GM03348 (cell line): Measurements from ENCODE around the gene LMNTD2.

Experiments
- DNase-seq: peaks from one replicate; pipeline ENCODE4 v3.0.0; 2012; ENCODE audit warnings: low spot score

The LMNTD2 gene

DNA sequence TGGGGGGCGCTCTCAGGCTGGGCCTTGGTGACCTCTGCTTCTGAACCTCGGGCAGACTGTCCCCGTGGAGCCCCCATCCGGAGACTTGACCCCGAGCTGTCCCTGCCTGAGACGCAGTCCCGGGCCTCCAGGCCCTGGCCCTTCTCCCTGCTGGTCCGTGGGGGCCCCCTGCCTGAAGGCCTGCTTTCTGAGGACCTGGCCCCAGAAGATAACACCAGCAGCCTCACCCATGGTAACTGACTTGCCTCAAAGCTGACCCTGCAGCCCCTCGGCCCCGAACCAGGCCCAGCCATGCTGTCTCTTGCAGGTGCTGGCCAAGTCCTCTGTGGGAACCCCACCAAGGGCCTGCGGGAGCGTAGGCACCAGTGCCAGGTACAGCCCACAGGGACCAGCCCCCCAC, 8.9 kb downstream of the LMNTD2 start:
- no peak for DNase-seq

DNA sequence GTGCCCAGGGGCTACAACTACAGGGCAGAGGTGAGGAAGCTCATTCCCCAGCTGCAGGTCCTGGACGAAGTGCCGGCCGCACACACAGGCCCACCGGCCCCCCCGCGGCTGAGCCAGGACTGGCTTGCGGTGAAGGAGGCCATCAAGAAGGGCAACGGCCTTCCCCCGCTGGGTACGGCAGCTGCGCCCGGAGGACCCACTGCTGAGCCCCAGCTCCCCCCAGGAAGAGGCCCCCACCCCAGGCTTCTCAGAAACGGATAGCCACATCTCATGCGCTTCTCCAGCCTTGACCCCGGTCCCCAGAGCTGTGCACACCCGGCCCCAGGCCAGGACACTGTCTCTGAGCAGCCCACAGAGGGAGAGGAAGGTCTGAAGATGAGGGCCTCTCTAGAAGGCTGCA, 9.4 kb downstream of the LMNTD2 start:
- DNase-seq: no peak

DNA sequence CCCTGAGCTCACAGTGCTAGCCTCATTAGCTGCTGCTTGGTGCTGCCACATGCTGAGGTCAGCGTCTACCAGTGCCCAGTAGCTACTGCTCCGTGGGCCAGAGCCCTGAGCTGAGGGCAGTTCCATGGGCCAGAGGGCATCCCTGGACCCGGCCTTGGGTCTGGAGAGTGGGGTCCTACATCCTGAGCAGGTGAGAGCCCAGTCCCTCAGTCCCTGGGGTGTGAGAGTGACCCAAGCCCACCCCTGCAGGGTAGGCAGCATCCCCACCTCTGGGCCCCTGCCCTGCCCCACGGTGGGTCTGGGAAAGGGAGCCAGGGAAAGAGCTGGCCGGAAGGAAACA, 9.8 kb downstream of the LMNTD2 start:
- DNase-seq: no peak

DNA sequence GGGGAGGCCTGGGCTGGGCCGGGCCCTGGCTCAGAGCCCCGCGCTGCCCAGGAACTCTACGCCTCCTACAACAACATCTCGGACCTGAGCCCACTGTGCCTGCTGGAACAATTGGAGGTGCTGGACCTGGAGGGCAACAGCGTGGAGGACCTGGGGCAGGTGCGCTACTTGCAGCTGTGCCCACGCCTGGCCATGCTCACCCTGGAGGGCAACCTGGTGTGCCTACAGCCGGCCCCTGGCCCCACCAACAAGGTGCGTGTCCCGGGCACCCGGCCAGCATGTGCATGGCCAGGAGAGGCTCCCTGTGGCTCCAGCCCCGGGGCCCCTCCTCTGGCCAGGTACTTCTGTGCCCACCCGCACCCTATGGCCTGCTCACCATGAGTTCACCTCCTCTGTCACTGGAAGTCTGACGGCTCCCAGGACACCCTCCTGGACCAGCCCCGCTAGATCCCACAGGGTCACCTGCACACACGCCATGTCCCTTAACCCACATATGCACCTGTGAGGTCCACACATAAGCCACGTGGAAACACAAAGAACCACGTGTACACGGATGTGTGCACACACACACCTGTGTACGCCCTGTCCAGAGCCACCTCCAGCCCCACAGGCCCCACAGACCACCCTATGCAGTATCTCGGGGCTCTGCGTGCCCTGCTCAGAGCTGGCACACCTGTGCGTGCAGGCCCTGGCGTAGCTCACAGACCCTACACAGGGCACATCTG, 10.4 kb downstream of the LMNTD2 start:
- no peak for DNase-seq

DNA sequence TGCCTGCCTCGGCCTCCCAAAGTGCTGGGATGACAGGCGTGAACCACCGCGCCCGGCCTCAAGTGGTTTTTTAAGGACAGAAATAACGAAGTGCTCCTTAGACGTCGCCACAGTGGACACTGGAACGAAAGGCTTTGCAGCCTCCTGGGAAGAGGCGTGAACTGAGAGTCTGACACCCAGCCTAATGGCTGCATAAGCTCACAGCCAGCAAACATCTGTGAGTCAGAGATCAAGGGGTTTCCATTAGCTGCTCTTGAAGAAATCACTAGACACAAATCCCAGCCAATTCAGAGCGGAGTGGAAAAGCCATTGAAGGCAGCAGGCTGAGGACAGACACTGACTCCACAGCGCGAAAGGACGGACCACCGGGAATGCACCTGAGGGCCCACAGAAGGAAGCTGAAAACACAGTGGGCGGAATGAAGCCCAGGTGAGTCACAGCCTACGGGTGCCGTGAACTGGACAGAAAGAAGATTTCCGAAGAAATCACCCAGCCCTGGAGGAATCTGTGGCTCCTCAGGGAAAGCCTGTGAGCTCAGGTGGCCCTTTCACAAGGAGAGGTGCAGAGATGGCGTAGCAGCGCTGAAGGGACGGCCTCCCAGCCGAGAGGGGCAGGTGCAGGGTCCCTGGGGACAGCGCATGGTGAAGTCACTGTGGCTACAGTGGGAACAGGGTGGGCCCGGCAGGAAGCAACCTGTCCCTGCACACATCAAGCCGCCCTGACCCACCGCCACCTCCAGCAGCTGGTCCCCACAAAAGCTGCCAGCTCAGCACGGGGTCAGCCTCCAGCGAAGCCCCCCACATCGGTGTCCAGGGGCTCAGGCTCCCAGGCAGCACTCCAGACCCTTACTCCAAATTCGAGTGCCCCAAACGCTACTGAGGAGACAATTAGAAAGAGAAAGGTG, 11.6 kb downstream of the LMNTD2 start:
- DNase-seq: no peak

DNA sequence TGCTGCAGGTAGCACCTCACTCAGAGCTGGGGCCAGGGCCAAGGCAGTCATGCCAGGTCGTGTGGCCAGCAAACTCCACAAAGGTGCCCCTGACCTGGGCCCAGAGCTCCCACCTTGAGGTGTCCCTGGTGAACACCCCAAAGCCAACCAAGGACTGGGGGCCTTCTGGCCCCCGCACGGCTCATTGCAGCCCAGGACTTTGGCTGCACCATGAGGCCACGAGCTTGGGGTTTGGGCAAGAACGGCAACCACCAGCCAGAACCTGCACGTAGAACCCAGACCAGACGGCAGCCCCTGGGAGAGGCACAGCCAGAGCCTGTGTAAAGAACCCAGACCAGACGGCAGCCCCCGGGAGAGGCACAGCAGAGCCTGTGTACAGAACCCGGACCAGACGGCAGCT, 15.4 kb downstream of the LMNTD2 start:
- no peak for DNase-seq

DNA sequence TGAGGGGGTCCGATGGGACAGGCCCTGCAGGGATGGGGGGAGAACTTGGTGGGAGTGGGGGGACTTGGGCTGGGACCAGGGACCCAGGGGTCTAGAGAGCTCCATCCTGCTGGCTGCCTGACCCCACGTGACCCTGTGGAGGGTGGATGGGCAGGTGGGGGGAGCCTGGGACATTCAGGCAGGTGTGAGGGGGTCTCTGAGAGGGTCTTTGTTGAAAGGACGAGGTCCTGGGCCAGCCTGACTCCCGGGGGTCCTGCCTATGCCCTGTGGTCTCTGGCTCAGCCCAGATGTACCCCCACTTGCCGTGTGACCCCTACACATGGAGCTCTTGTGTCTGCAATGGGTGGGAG, 15.7 kb downstream of the LMNTD2 start:
- DNase-seq: no peak

DNA sequence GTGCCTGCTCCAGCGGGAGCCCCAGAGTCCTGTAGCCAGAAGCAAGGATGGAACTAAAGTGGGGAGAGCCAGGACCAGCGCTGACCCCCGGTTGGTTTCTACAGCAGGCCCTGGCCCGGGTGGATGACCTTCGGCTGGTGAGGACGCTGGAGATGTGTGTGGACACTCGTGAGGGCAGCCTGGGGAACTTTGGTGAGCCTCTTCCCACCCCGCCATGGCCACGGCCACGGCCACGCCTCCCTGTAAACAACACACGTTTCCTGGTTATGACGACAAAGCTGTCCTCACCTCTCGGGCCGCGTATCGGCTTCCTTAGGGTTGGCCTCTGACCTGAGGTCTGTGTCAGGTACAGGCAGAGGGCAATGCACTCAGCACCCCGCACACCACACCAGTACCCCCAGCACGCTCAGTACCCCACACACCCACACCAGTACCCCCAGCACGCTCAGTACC, 19.1 kb downstream of the LMNTD2 start:
- no peak for DNase-seq

DNA sequence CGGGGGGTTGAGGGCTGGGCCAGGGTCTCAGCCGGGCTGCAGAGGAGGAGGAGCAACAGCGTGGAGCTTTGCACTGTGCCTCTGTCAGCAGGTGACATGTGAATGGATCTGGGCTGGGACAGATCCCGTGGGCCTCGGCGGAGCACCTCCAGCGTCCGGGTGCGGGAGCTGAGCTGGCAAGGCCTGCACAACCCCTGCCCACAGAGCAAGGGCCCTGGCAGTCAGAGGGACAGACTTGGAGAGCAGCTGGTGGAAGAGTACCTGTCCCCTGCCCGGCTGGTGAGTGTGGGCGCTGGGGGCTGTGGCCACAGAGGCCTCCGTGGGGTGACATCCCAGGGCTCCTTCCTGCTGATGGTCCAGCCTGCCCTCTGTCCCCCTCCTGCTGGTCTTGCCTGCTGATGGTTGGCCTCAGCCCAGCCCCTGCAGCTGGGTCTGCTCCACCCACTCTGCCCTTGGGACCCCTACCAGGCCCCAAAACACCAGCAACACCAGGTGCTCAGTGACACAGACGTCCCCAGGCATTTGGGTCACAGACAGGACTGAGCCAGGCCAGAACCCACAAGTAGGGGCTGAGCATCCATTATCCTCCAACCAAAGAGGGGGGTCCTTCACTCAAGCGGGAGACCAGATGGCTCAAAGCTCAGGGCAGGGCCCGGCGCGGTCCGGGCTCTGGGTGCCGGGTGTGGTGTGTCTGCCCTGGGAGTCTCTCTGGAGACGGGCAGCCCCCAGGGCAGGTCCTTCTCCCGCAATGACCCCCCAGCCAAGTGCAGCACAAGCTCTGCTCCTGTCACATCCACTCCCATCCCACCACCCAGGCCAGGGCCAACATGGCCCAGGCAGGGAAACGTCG, 19.7 kb downstream of the LMNTD2 start:
- no peak for DNase-seq

DNA sequence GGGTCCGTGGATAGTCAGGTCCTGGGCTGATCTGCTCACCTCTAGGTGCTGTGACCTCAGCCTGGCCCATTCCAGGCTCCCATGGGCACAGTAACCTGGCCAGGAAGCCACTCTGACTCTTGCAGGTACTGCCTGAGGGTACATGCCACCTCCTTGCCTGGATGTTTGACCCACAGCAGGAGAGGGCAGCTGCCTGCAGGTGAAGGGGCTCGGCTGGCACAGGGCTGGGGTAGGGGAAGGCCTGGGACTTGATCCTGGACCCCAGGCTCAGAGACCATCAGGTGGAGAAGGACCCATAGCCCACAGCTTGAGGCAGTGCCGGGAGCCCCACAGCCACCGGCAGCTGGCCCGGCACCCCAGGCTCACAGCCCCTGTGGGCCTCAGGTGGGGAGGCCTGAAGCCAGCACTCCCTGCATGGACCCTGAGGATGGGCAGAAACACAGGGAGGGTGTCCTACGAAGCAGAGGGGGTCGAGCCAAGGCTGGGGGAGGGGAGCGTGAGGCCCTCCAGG, 20.5 kb downstream of the LMNTD2 start:
- DNase-seq: no peak

DNA sequence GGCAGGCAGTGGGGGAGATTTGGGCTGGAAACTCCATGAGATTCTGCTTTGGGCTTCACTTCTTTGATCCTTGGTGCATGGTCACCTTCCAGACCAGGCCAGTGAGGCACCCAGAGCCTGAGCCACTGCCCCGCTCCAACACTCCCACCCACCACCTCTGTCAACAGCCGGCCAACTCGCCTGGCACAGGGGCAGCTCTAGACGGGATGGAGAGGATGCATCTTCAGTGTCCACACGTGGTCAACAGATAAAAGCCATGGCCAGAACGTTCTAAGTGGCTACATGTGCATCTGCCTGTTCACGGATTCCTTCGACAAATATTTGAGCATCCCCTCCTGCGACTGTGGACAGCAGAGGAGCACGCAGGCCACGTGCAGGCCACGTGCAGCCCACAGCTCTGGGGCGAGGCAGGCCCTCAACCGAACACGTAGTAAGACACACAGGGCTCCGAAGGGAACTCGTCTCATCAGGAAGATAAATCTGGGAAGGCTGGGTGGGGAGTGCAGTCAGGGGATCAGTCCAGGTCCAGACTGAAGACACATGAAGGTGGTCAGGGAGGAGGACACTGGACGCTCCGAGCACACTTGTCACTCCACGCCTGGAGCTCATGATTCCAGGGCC, 22.0 kb downstream of the LMNTD2 start:
- DNase-seq: no peak

DNA sequence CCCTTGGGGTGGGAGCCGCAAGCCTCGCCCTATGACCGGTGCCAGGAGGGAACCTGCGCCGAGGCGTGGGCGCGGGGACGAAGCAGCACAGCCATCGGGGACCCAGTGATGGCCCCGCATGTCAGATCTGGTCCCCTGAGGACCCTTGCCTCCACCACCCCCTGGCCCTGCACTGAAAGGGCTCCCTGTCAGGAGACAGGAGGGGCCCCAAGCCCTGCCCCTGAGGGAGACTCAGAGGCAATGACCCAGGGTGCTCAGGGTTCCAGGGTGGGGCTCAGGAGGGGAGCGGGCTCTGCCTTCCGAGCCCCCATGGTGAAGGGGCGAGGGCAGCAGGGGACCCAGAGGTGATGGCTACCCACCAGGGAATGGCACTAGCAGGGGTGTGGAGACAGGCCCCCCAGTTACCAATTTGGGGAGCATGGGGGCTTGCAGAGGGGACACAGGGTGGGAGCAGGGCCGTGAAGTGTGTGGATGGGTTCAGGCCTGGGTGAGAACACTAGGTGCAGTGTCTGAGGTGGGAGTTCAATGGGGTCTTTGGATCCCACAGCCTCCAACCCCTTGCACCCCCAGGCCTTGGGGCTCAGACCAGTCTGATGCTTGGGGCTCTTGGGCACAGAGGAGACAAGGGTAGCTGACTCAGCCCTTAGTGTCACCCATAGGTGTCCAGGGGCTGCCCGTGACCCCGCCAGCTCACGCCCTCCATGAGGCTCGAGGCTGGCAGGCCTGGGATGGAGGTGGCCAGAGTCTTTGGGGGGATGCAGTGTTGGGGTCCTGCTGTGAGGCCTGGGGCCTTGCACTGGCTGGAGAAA, 22.7 kb downstream of the LMNTD2 start:
- DNase-seq: no peak

DNA sequence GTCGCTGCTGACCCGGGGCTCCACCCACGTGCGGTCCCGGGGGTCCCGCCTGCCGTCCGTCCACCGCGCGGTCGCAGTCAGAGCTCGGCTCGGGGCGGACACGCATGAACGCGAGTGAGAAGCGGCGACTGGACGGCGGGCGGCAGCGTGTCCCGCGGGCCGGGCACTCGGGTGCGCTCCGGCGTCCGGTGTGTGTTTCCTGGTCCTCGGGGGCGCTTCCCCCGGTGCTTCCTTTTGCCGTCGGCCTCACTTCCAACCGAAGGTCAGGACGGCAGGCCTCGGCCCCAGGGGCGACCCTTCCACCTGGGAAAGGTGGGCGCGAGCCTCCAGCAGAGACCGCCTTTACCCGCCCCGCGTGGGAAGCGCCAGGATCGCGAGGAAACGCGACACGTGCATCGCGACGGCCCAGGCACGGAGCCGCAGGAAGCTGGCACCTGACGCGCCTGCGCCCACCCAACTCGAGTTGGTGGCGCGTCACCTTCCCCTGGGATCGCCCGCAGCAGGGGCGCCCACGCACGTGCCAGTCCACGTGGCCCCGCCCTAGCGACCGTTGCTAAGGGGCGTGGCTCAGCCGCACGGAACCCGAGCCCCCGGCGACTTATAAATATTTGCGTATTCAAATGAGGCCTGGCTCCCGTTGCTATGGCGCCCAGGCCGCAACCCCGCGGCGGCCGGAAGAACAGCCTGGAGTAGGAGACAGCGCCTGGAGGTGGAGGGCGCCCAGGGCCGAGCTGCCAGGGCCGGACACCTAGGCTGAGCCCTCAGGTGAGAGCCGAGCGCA, 23.5 kb downstream of the LMNTD2 start, which contains the start of gene LRRC56:
TSS of gene LRRC56 (plus strand) at position 687 of the 781 bp plus-strand sequence. CDS start 3,158 bp downstream, outside the sequence.
- peak; percentile 83 for DNase-seq

DNA sequence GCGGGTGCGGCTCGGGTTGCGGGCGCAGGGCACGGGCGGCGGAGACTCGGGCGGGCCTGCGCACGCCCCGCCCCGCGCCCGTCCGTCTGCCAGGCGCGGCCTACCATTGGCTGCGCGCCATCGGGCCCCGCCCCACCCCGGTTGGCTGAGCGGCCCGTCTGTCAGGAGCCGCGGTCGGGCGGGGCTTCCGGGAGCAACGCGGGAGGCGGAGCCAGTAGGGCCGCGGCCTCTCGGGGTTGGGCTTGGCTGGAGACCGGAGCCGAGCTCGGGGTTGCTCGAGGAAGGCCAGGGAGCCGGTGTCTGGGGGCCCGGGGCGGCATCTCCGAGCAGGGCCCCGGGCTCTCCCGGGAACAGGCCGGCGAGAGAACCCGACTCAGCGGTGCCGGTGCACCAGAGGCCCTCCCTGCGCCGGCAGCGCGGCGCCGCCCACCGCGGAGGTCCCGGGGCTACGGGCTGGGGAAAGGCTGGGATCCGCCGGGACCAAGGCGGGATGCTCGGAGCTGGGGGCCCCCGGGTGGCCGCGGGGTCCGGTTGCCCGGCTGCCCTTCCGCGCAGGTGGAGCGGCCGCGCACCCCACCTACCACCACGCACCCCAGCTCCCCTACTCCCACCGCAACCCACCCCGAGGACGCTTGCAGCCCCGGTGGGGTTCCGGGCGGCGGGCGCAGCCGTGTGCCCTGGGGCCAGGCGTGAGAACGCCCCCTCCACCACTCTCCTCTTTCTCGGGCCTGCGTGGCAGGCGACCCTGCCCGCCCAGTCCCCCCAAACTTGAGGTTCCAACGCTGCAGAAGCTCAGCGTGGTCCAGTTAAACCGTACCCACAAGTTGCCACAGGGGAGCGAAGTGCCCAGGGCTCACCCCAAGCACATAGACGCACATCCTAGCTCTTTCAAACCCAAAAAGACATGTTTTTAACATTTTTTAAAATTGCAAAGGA, 24.8 kb downstream of the LMNTD2 start, which contains the start of gene HRAS:
TSS of gene HRAS (minus strand) at position 58 of the 936 bp plus-strand sequence.
- DNase-seq: peak; percentile 100

DNA sequence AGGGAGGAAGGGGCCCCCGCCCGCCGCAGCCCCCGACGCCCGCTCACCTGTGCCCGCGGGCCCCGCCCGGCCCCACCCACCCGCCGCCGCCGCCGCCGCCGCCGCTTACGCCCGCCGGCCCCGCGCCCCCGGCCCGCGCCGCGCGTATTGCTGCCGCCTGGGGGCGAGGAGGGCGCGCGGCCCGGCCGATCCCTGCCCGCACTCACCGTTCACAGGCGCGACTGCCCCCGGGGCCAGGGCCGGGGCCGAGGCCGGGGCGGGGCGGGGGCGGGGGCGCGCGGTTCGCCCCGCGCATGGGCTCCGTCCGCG, 25.4 kb downstream of the LMNTD2 start:
- DNase-seq: no peak

DNA sequence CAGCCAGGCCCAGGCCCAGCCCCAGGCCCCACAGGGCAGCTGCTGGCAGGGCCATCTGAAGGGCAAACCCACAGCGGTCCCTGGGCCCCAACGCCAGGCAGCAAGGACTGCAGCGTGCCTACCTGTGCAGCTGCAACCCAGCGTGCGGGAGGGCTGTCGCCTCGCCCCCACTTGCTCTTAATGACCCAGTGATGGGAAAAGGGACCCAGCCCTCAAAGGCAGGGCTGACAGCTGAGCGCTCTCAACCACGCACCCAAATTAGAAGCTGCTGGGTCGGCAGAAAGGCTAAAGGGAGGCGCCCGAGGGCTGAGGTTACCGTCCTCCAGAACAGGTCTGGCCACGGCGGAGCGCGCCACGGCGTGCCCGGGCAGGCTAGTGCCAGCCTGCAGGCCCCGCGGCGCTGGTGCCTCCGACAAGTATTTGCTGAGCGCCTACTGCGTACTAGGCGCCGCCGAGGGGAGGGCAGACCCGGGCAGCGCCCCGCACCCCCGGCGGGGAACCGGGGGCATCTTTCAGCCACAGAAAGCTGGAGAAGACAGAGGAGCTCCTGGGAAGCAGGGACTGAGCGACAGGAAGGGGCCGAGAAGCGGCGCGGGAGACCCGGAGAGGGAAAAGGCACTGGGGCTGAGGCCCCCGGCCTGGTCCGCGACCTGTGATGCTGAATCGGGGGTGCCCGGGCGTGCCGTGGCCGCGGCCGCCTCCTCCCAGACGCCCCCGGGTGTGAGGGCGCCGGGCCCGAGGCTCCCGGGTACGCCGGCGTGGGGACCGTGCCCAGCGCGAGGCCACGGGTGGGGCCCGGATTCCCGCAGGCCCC, 25.9 kb downstream of the LMNTD2 start:
- peak; percentile 50 for DNase-seq

DNA sequence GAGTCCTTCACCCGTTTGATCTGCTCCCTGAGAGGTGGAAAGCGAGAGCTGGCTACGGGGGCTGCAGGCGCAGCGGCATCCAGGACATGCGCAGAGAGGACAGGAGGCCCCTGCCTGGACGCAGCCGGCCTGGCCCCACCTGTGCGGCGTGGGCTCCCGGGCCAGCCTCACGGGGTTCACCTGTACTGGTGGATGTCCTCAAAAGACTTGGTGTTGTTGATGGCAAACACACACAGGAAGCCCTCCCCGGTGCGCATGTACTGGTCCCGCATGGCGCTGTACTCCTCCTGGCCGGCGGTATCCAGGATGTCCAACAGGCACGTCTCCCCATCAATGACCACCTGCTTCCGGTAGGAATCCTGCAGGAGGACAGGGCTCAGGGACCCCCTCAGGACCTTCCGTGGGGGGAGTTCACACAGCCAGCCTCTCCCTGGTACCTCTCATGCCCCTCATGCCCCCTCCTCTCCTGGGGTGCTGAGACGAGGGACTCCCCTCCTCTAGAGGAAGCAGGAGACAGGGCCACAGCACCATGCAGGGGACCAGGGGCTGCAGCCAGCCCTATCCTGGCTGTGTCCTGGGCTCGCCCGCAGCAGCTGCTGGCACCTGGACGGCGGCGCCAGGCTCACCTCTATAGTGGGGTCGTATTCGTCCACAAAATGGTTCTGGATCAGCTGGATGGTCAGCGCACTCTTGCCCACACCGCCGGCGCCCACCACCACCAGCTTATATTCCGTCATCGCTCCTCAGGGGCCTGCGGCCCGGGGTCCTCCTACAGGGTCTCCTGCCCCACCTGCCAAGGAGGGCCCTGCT, 26.7 kb downstream of the LMNTD2 start:
- DNase-seq: no peak
